ENCODE results near the gene PFKM. TPM values are rescaled to one million over a fixed set of nuclear protein-coding genes. Genes with fewer than 3 reads are reported as not detected.
"Not testable (repeated sequence)": the region's sequence is repeated elsewhere in the genome, so short reads cannot be mapped to it uniquely, and the experiment has no call there.

Gene PFKM
- total RNA-seq, 1 donor from 2014 or later: 41.8 TPM

- Histone ChIP-seq H3K36me3 (no peaks in the 10 kb centered on the region), H3K4me1 (peaks cover 18% of the 10 kb centered on the region), H3K9me3 (no peaks in the 10 kb centered on the region), H3K4me3 (peak overlapping the region; percentile 88), H3K27ac (peak overlapping the region; percentile 98), H3K27me3 (no peaks in the 10 kb centered on the region)
- TF ChIP-seq CTCF (IDR thresholded peaks at IDR 0.05): no peak
- ATAC-seq: no peak
- DNase-seq: no peak
- intact Hi-C loops (cut with DNase I): no loop called here
Observed at GRCh38 chr12:48105321-48105866, 13.8 kb upstream of the PFKM start.

- peak; percentile 97 for ATAC-seq
- intact Hi-C loops (cut with DNase I): no loop called here
Observed at GRCh38 chr12:48105867-48106680, 13.1 kb upstream of the PFKM start, which contains the start of gene SENP1. SENP1 (minus strand) TSS chr12:48106079; CDS start chr12:48101472, 4,607 bp downstream.

GRCh38 chr12:48106681-48107613, 12.2 kb upstream of the PFKM start:
- intact Hi-C loops (cut with DNase I): no loop called here
- H3K27ac ChIP-seq: peak overlapping the region; percentile 98
- H3K36me3 ChIP-seq: no peaks in the 10 kb centered on the region
- H3K9me3 ChIP-seq: no peaks in the 10 kb centered on the region
- TF ChIP-seq CTCF (IDR thresholded peaks at IDR 0.05): no peak
- H3K4me1 ChIP-seq: peaks cover 18% of the 10 kb centered on the region
- ATAC-seq: no peak
- DNase-seq: no peak
- H3K27me3 ChIP-seq: no peaks in the 10 kb centered on the region
- H3K4me3 ChIP-seq: peak overlapping the region; percentile 88

More at GRCh38 chr12:48105867-48106680, 13.1 kb upstream of the PFKM start, which contains the start of gene SENP1:
- peak; percentile 96 for DNase-seq
- Histone ChIP-seq H3K9me3 (no peaks in the 10 kb centered on the region), H3K4me1 (peaks cover 18% of the 10 kb centered on the region), H3K27me3 (no peaks in the 10 kb centered on the region), H3K27ac (peak within 1 kb of the TSS; percentile 98), H3K4me3 (peak within 1 kb of the TSS; percentile 88), H3K36me3 (no peaks in the 10 kb centered on the region)
- peak; percentile 25 for TF ChIP-seq CTCF (IDR thresholded peaks at IDR 0.05)

GRCh38 chr12:48109424-48109823, 9.7 kb upstream of the PFKM start:
- intact Hi-C loops (cut with DNase I): no loop called here
- no peak for DNase-seq
- no peak overlapping the region for H3K27ac ChIP-seq
- no peaks in the 10 kb centered on the region for H3K36me3 ChIP-seq
- H3K4me3 ChIP-seq: no peak overlapping the region
- H3K27me3 ChIP-seq: no peaks in the 10 kb centered on the region
- H3K9me3 ChIP-seq: no peaks in the 10 kb centered on the region
- no peak for TF ChIP-seq CTCF (IDR thresholded peaks at IDR 0.05)
- ATAC-seq: no peak
- peaks cover 16% of the 10 kb centered on the region for H3K4me1 ChIP-seq

- H3K27me3 ChIP-seq: no peaks in the 10 kb centered on the region
- H3K27ac ChIP-seq: no peak overlapping the region
- no peak for TF ChIP-seq CTCF (IDR thresholded peaks at IDR 0.05)
- H3K9me3 ChIP-seq: no peaks in the 10 kb centered on the region
- DNase-seq (no peak), ATAC-seq (peak; percentile 82)
- no peaks in the 10 kb centered on the region for H3K36me3 ChIP-seq
- no peak overlapping the region for H3K4me3 ChIP-seq
- intact Hi-C loops (cut with DNase I): no loop called here
- peaks cover 8% of the 10 kb centered on the region for H3K4me1 ChIP-seq
Observed at GRCh38 chr12:48110691-48111311, 8.4 kb upstream of the PFKM start.

GRCh38 chr12:48111312-48111693, 7.9 kb upstream of the PFKM start:
- H3K27ac ChIP-seq; H3K36me3 ChIP-seq; H3K27me3 ChIP-seq; H3K9me3 ChIP-seq; ATAC-seq; DNase-seq; H3K4me3 ChIP-seq; H3K4me1 ChIP-seq; intact Hi-C loops (cut with DNase I): not testable (repeated sequence)

Measured in upper lobe of right lung (tissue), 1 donor.